ENCODE measurements around the gene UBE2E1.

The UBE2E1 gene

DNA sequence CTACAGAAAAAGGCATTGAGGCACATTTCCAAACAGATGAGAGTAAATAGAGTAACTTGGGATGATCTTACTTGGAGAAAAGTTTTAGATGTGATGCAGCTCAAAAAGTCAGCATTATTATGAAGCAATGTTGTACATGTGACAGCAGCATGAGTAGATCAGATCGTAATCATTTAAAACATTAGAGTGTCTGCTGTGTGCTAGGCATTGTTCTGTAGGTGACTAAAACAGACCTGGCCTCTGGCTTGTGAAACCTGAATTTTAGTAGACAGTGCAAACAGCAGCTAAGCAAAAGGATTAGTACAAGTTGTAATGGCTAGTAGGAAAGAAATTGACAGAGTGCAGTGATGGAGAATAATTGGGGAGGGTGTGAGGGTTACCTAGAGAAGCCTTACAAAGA, 15.1 kb downstream of the UBE2E1 start:
- no peak for DNase-seq (ENCODE audit: low read depth in 2 of 2)

DNA sequence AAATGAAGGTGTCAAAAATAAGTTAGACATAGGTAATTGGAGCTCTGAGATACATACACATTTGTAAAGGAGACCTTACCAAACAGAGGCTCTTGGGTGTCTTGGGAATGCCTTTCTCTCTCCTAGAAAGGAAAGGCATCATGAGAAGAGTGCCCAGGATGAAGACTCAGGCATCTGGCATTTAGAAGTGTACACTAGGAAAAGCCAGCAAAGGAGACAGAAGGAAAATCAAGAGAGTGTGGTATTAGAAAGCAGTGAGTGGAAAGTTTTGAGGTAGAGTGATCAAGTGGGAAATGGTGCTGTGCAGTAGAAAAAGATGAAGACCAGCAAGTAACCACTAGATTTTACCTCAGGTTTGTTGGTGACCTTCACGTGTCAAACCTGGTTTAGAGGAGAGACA, 16.1 kb downstream of the UBE2E1 start:
- no peak for DNase-seq (ENCODE audit: low read depth in 2 of 2)

DNA sequence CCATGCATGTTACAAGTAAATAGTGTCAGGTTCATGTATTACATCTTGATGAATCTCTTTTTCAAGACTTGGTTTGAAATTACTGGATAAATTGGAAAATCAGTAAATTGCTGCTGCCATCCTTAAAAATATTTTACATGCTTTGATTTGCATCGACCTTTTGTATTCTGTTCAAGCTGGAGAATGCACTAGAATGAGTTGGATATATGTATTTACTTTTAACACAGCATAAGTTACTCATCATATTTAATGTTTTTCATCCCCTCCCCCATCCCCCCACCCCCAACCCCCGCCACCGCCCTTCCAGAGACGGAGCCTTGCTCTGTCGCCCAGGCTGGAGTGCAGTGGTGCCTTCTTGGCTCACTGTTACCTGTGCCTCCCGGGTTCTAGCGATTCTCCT, 16.8 kb downstream of the UBE2E1 start:
- no peak for DNase-seq (ENCODE audit: low read depth in 2 of 2)

DNA sequence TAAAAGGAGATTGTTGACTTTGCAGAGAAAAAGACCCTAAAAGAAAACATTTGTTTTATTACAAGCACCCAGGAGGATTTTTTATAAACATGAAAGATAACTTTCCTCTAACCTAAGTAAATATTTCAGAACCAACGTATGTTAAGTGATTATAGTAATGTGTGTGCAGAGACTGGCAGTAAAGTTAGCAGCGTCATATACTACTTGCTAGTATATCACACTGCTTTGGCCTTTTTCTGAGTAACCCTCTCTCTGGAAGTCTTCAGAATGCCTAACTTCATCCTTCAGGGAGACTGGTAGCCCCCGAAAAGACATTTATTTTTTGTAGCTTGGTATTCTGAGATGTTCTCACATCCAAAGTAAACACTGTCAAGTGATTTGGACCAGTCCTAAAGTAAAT, 17.9 kb downstream of the UBE2E1 start:
- no peak for DNase-seq (ENCODE audit: low read depth in 2 of 2)

DNA sequence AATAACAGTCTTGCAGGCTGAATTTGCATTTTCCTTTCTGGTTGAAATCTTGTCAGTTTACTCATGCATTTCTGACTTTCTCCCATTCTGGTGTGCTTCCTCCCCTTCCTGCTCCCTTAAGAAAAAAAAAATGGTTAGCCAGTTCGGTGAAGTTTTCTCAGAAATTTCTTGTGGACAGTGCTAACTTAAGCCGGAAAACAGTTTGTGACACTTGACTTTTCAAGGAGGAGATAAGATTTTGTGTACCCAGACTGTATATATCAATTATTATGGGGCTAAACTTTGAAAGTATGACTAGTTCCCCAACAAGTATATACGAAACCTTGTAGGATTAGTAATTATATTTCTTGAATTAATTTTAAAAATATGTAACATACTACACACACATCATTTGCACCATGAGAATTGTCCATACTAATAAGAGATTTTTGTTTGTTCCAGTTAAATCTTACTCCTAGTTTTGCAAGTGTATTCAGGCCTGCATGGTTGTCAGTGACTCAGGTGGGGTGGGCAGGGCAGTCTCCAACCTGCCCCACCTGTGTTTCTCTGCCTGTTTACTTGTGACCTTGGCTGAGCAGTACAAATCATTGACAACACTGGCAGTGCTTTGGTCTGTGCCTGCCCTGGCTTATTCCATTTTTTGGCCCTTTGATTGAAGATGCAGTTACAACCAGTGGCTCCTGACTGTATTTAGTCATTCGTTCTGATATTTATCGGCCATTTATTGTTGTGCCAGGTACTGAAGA, 19.1 kb downstream of the UBE2E1 start:
- no peak for DNase-seq (ENCODE audit: low read depth in 2 of 2)

DNA sequence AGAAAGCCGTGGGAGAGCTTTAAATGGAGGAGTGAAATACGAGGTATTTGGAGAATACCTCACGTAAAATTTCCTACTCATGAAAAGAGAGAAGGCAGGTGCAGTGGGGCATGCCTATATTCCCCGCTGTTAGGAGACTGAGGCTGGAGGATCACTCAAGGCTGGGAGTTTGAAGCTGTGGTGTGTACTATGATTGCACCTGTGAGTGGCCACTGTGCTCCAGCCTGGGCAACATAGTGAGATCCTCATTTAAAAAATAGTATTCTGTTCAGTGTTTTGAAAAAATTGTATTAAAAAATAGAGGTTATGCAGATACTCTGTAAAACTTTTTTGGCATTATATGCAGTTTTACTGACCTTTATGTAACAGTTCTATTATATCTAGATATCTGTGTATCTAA, 20.0 kb downstream of the UBE2E1 start:
- no peak for DNase-seq (ENCODE audit: low read depth in 2 of 2)

DNA sequence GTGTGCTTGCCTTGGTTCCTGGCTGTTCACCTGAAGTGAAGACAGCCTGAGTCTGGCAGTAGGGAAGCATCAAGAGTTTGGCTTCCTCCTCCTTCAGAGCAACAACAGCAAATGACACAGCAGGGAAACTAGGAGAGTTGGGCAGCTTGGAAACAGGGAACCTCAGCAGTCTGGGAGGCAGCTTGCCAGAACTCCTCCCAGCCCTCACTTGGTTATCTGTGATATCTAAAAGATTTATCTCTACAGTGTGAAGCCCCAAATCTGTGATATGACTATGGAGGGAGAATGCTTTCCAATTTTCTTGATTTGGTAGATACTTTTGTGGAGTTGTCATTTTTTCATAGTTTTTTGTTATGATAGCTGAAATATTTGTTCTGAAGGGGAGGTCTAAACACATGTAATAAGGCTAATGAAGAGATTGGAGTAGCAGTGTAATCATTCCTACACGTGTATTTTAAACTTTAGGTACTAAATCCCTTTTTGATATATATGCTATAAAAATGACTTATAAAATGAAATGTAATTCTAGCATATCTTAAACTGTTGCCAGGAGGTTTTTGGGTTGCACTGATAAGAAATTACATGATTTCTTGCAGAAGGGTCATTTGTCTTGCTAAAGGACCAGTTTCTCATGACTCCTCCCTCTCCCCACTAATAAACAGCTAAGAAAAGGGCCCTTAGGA, 20.8 kb downstream of the UBE2E1 start:
- no peak for DNase-seq (ENCODE audit: low read depth in 2 of 2)

DNA sequence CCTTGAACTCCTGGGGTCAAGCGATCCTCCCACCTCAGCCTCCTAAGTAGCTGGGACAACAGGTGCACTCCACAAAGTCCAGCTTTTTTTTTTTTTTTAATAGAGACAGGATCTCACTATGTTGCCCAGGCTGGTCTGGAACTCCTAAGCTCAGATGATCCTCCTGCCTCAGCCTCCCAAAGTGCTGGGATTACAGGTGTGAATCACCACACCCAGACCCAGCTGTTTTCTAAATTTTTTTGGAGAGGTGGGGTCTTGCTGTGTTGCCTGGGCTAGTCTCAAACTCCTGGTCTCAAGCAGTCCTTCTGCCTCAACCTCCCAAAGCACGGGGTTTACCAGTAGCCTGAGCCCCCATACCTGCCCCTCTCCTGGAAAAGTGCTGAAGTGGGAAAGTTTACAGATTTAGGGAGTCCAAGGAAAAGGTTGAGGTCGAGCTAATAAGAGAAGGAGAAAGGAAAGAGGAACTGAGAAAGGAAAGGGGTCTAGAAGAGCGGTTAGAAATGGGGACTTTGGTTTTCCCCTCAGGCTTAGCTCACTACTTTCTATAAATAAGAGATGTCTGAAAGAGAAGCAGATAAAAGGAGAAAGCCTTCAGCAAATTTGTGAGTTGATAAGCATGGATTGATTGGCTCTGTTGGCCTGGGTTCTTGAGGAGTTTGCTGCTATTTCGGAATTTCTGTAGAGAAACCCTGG, 23.6 kb downstream of the UBE2E1 start:
- DNase-seq (ENCODE audit: low read depth in 2 of 2): no peak

DNA sequence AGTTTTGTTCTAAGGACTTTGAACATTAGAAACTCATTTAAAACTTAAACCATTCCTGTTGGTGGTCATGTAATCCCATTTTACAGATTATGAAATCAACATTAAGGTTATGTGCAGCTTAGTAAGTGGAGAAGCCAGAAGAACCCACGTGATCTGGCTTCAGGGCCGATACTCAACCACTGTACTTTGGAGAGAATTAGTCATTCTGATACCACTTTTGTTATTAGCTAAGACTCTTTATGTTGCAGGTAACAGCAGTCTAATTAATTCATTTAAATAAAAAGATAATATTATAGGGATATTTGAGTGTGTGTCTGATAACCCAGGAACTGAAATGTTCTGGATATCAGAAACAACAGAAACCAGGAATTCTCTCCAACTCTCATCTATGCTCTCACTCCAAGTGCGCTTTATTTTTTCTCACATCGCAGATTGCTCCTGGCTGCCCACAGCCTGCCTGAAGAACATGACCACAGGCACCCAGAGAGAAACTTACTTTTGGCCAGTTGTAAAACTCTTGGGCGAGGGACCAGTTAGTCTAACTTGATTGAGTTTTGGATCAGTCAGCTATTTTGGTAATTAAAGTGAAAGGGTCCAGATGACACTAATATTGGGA, 25.2 kb downstream of the UBE2E1 start:
- DNase-seq (ENCODE audit: low read depth in 2 of 2): no peak

DNA sequence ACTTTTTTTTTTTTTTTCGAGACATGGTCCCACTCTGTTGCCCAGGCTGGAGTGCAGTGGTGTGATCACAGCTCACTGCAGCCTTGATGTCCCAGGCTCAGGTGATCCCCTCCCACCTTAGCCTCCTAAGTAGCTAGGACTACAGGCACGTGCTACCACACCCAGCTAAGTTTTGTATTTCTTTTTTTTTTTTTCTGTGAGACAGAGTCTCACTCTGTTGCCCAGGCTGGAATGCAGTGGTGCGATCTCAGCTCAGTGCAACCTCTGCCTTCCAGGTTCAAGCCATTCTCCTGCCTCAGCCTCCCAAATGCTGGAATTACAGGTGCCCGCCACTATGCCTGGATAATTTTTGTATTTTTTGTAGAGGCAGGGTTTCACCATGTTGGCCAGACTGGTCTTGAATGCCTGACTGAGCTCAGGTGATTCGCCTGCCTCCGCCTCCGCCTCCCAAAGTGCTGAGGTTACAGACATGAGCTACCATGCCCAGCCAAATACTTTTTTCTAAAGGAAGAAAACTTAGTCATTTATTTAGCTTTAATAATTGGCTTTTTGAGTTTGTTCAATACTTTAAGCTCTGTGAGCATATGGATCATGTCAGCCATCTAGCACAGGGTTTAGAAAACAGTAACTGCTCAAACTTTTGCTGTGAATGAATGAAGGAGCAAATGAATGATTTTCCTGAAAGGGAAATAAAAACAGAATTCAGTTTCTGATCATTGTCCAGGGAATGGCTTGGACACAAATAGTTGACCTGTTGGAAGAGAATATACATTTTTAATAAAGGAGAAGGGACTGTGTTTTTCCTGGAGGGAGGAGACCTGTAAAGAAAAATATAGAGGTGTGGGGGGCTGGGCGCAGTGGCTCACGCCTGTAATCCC, 26.0 kb downstream of the UBE2E1 start:
- DNase-seq (ENCODE audit: low read depth in 2 of 2): no peak

DNA sequence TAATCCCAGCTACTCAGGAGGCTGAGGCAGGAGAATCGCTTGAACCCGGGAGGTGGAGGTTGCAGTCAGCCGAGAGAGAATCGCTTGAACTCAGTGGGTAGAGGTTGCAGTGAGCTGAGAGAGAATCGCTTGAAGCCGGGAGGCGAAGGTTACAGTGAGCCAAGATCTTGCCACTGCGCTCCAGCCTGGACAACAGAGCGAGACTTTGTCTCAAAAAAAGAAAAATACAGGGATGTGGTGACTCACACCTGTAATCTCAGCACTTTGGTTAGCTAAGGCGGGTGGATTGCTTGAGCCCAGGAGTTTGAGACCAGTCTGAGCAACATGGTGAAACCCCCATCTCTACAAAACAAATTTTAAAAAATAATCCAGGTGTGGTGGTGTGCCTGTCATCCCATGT, 26.8 kb downstream of the UBE2E1 start:
- DNase-seq (ENCODE audit: low read depth in 2 of 2): no peak

DNA sequence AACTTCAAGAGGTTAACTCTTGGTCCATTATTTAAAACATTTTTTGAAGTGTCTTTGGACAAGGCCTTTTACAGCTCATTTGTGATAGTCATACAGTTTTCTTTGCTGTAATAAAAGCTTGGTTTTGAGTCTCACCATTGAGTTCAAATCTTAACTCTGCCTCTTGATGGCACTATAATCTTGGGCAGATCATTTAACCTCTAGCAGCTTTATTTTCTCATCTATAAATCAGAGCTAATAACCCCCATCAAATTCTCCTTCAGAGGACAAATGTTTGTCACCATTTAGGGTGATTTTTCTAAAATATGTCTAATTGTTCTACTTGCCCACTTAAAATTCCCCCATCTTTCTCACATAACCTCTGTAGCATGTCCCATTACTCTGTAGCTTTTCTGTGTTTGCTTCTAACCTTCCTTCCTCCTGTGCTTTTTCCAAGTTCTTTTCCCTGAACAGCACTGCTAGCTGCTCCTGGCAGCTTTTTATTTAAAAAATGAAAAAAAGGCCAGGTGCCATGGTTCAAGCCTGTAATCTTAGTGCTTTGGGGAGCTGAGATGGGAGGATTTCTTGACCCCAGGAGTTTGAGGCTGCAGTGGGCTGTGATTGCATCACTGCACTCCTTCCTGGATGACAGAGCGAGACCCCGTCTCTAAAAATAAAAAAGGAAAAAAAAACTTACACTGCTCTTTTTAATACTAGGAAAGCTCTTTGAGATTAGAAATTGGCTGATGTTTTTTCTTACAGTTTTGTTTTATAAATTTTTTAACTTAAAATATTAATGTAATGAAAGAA, 28.5 kb downstream of the UBE2E1 start:
- no peak for DNase-seq (ENCODE audit: low read depth in 2 of 2)

DNA sequence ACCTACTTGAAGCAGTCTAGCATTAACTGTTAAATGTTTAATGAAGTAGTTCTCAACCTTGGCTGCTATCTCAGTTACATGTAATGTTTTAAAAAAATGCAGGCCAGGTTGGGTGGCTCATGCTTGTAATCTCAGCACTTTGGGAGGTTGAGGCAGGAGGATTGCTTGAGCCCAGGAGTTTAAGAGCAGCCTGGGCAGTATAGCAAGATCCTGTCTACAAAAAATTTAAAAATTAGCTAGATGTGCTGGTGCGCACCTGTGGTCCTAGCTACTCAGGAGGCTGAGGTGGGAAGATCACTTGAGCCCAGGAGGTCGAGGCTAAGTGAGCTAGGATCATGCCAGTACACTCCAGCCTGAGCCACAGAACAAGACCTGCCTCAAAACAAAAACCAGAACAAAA, 29.3 kb downstream of the UBE2E1 start:
- no peak for DNase-seq (ENCODE audit: low read depth in 2 of 2)

DNA sequence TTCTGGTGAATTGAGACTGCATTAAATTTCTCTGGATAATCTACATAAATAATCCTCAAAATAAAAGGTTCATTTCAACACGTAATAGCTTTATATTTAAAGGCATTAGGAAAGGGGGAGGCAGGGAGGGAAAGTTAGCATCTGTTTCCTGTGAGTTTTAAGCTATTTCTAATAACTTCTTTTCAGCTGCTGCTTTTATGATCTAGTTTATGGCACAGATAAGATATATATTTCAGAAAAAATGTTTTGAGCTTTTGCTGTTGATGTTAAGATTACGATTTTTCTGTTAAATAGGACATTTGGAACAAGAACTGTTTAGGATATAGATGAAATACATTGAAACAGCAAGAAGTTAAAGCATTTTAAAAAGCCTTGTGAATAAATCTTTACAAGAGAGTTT, 30.0 kb downstream of the UBE2E1 start:
- DNase-seq (ENCODE audit: low read depth in 2 of 2): no peak

DNA sequence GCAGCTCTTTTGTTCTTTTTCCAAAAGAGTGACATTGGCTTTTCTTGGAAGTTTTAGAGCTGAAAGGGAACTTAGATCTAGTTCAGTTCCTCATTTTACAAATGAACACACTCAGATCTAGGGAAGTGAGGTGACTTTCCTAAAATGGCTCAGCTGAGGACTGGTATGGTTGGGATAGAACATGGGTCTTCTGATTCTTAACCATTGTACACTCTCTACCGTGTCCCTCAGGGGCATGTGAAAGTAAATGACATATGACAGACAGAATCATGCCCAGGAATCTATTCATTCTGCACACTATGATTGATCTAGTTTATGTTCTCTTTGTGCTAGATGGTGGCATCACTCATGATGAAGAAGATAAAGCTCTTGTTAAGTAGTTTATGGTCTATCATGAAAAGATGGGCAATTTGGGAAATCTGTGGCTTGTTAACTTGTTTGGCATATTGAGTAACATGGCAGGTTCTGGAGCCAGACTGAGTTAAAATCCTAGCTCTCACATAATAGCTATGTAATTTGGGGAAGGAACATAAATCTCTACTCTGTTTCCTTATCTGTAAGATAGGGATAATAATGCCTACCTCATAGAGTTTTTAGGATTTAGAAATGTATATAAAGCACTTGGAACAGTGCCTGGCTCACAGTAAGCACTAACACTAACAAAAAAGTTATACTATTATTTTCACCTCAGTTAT, 30.9 kb downstream of the UBE2E1 start:
- DNase-seq (ENCODE audit: low read depth in 2 of 2): no peak

DNA sequence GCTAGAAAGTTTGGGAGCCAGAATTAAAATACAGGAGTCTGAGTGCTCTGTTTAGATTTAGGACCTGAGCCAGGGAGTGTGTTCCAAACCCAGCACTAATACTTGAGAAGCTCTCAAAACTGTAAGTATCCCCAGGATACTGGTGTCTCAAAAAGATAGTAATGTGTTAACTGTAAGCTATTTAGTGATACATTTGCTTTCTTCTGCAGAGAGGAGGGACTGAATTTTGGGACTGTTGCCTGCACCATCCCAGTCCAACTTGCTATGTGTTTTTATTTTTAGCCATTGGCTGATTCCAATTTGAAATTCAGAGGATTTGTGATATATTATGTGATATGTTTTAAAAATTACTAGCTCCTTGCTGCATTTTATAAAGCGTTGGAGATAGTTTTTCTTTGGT, 31.5 kb downstream of the UBE2E1 start:
- no peak for DNase-seq (ENCODE audit: low read depth in 2 of 2)

DNA sequence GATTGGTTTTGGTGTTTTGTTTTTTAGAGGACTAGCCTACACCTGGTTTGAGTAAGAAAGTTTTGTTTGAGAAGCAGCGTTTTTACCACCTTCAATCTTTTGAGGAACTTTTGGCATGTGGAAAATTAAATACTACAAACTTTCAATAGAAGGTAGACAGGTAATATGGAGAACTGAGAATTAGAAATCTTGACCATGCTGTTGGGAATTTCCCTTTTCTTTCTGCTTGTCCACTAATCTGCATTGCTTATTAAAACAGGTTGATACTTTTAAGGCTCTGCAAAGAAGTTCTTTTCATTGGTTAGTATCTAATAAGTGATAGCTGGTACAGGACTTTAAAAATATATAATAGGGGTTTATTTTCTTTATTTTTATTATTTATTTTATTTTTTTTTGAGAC, 31.9 kb downstream of the UBE2E1 start:
- DNase-seq (ENCODE audit: low read depth in 2 of 2): no peak

DNA sequence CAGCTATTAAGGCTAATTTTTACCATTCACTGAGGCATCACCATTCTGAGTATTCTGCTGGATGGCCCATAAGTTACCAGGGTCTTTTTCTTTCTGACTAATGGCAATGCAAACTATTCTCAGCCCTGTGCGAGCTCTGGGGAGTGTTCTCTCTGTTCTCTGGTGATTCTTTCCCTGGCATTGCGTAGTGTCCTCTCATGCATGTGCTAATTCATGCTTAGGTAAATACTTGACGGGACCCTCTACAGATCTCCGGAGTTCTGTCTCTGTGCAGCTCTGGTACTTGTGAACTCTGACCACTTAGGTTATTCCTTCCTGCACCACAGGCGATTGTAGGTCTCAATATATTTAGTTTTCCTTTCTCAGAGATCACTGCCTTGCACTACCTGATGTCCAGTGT, 34.8 kb downstream of the UBE2E1 start:
- DNase-seq (ENCODE audit: low read depth in 2 of 2): no peak

DNA sequence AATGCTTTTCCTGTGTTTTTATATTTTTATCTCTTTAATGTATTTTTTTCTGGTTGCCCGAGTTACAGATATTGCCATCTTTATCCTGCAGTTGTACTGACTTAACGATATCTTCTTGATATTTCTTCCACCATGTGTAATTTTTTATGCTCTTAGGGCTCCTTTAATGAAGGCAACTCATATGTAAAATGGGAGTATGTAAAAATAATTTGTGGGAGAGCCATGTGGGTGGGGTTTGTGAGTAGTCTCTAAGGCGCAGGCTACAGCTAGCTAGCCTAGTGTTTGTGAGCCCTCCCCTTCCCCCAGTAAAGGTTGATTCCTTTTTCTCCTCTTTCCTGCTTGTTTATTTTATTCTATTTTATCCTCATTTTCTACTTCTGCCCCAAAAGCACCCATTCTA, 38.1 kb downstream of the UBE2E1 start:
- no peak for DNase-seq (ENCODE audit: low read depth in 2 of 2)
